Stimulated activated CD8-positive, alpha-beta memory T cell treated with anti-CD3 and anti-CD28 coated beads, Interleukin-7, amount 100 ng/mL, for 24 hours (primary cell): ENCODE results near the gene TREML1.
"Not testable (repeated sequence)": the region's sequence is repeated elsewhere in the genome, so short reads cannot be mapped to it uniquely, and the experiment has no call there.

Source experiments
- DNase-seq: peaks from one replicate; pipeline ENCODE4 v3.0.0-alpha.2; 2020; ENCODE audit warnings: low read depth

Gene TREML1

DNA sequence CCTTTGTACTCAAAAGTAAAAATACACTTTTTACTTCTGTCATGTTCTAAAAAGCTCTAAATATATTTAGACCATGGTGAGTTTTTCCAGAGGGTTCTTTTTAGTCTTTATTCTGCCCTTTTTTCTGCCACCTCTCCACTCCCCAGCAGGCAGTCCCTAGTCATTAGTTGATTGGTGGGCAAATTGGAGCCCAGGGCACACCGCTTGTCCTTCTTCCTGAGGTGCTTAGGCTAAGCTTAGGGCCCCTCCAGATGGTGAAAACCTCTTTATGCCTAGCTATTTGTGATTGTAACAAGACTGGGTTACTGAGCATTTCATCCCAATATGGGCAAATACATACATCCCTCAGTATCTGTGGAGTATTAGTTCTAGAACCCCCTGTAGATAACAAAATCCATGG, 6.2 kb downstream of the TREML1 start:
- DNase-seq = no peak

DNA sequence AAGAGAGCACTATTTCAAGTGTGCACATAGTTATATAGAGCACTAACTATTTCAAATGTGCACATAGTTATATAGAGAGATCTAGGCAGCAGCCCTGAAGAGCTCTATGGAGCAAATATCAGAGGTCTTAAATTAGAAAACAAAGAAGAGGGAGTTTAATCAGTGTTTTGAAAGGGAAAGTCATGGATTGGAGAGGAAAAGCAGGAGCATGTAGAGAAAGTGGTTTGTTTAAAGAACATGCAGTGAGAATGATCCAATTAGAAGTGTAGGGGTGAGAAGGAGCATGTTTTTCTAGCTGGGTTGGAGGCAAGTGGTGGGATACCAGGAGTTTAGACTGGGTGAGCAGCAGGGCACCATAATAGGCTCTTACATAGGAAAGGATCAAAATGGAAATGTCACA, 17.2 kb downstream of the TREML1 start:
- DNase-seq = no peak

GRCh38 chr6:41135062-41135832, 18.9 kb downstream of the TREML1 start:
- DNase-seq = no peak

GRCh38 chr6:41132254-41132653, 21.9 kb downstream of the TREML1 start:
- no peak for DNase-seq

DNA sequence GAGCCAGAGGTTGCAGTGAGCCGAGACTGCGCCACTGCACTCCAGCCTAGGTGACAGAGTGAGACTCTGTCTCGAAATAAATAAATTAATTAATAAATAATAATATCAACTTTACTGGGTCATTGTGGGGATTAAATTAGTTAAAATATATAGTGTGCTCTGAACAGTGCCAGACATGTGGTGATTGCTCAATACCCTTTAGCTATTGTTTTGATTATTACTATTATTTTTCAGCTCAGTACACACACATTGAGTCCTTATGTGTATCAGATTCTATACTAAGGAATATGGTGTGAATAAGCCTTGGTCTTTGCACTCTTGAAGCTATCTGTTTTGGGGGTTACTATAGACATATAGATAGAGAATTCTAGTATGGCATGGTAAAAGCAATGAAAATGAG, 28.9 kb downstream of the TREML1 start:
- no peak for DNase-seq

- DNase-seq = no peak
Measured at GRCh38 chr6:41122918-41123317, 31.2 kb downstream of the TREML1 start.

- DNase-seq = no peak
Measured at GRCh38 chr6:41122373-41122772, 31.8 kb downstream of the TREML1 start.

DNA sequence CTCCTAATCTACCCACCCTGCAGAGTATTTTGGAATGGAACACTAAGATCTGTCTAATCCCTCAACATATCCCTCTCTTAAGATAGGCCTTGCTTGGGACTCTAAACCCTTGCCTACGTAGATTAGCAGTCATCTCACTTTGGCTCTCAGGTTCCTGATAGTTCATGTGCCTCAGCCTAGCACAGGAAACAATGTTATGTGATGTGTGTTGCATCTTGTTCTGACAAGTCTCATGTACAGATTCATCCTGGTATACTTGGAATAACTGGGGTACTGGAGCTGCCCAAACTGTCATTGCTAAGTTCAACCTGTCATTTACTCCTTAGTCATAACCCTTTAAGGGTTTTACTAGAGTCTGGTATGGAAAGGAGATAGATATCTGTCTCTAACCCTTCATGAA, 34.1 kb downstream of the TREML1 start:
- DNase-seq = no peak

DNA sequence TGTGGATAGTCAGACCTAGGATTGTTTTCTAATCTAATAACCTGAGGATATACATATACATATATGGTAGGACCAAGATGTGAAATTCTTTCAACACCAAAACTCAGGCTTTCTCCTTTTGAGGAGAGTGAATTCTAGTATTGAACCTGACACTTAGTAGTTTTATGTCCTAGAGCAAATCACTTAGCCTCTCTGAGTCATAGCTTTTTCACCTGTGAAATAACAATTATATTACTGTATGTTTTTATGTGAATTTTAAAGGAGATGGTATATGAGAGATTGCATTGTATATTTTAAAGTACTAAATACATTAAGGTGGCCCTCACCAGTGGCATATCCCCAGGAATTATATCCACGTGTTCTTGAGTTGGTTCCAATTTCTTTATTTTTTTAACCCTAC, 34.6 kb downstream of the TREML1 start:
- no peak for DNase-seq

- not testable (repeated sequence) for DNase-seq
Measured at GRCh38 chr6:41115027-41115426, 39.1 kb downstream of the TREML1 start.

- DNase-seq = no peak
Measured at GRCh38 chr6:41111017-41111416, 43.1 kb downstream of the TREML1 start.

- no peak for DNase-seq
Measured at GRCh38 chr6:41103847-41104246, 50.3 kb downstream of the TREML1 start.

DNA sequence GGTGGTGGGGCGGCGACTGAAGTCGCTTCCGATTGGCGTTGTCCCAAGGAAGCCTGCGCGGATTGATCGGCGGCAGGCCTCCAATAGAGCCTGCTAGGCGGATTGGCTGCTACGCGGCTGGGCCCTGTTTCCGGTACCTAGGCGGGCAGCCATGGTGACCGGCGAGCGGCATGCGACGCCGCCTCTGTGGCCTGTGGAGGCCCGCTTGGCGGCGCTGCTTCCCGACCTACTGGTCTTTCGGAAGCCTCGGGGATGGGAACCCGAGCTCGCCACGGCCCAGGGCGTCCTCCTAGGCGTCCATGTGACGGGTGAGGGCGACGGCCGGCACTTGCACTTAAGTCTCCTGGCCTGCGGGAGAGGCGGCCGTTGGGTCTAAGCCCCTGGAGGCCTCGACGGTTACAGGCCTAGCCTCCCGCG, 53.3 kb downstream of the TREML1 start:
- no peak for DNase-seq
